Dermis microvascular lymphatic vessel endothelial cell (primary cell): ENCODE data around the gene SLX1B. TPM values are rescaled to one million over a fixed set of nuclear protein-coding genes. Genes with fewer than 3 reads are reported as not detected.
"Not testable (repeated sequence)": the region's sequence is repeated elsewhere in the genome, so short reads cannot be mapped to it uniquely, and the experiment has no call there.

ENCODE experiments used
- DNase-seq, 2 donors: peaks; one replicate each; pipeline versions ENCODE4 v3.0.0 to v3.0.0-alpha.2; 2010; ENCODE audit warnings: low read depth in 2 of 2
- total RNA-seq: library from RNA; depleted of rRNA; stranded (reverse); fragments of >200 nt; gene quantifications from 2 replicates; pipeline ENCODE4 v1.2.1, GENCODE V29; 2014

SLX1B gene
- total RNA-seq: 13.6 and 21.9 TPM in 2 replicates

DNA sequence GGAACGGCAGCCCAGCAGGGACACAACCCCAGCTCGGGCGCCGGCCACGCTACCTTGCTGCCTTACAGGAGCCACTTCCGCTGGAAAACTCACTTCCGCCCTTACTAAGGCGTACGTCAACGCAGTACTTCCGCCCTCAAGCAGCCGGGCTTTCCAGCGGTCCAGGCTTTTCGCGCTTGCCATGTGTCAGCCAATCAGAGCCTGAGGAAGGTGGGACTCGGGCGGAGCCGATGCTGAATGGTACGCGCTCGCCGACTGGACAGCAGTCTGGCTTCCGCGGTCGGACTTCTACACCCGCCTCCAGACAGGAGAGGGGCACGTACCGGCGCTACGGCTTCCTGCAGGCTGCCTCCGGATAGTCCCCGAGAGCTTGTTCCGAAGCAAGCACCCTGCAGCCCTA is at the start of gene SLX1B, which contains the start of gene BOLA2:
Gene SLX1B (plus strand): TSS at position 265 of the 400 bp plus-strand sequence.
Gene BOLA2 (minus strand): TSS at position 83 of the 400 bp plus-strand sequence. CDS start 98 bp downstream, outside the sequence.
- not testable (repeated sequence) for DNase-seq

DNA sequence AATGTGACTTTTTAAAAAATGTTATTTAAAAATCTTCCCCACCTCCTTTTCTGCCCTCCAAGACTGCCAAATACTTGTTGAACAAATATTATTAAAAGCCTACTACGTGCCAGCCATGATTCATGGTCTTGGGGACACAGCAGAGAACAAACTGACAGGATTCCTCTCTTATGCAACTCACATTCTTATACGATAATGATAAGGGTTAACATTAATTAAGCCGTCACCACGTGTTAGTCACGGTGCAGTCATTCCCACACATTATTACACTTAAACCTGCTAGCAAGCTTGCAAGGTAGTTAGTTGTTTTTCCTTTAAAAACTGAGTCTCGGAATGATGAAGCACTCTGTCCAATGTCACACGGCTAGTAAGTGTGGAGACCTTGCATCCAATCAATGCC is 49.1 kb upstream of the SLX1B start:
- DNase-seq: not testable (repeated sequence)

DNA sequence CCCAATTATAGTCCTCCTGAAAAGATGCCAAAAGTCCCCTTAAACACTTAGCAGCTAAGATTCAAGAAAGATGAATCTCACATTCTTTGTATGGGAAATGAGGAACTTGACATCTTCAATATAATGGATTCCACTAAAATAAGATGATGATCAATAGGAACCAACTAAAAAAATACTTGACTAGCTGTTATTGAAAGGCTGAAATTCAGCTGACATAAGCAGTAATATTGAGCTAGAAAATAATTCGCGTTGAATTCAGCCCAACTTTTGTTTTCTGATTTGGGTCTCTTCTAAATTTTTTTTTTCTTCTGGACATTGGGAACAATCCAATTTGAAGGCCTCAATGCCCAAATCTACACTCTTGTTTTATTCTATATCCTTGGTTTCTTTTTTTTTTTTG is 30.7 kb upstream of the SLX1B start:
- not testable (repeated sequence) for DNase-seq

DNA sequence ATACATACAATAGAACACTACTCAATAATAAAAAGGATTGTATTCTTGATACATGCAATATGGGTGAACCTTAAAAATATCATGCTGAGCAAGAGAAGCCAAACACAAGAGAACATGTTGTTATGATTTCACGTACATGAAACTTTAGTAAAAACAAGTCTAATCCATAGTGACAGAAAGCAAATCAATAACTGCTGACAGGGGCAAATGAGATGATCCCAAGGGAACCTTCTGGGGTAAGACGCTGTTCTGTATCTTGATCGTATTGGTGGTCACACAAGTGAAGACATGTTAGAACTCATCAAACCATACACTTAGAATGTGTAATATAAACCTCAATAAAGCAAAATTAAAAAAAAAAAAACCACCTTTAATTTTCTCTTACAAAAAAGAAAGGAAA is 28.9 kb upstream of the SLX1B start:
- not testable (repeated sequence) for DNase-seq

DNA sequence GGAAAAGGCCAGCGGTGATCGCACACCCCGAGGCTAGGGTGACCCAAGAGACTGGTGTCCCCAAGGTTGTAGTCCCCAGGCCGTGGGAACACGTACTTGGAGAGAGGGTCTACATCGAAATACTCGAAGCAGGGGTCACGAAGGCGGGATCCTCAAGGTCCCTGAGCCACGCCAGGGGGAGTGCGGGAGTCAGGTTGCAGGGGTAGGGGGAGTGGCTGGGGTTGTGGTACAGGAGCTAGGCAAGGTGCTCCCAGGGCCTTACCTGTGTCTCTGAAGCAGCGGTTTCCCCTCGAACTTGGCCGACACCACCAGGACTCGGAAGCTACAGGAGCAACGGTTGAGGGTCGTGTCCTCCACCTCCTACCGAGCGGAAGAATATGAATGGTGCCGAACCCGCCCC is 579 bp upstream of the SLX1B start:
- DNase-seq: not testable (repeated sequence)

DNA sequence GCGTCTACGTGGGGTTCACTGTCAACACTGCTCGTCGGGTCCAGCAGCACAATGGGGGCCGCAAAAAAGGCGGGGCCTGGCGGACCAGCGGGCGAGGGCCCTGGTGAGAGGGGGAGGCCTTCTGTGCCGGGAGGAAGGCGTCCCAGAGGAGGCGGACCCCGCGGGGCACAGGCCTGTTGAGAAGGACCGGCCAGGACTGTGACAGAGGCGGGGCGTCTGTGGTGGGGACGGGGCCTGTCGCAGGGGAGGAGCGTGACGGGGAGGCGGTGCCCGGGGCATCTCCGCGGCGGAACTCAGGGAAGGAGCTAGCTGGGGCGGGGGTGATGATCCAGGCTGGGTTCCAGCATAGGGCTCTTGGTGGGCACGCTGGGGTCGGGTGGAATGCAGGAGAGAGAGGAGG is 495 bp downstream of the SLX1B start:
- not testable (repeated sequence) for DNase-seq

DNA sequence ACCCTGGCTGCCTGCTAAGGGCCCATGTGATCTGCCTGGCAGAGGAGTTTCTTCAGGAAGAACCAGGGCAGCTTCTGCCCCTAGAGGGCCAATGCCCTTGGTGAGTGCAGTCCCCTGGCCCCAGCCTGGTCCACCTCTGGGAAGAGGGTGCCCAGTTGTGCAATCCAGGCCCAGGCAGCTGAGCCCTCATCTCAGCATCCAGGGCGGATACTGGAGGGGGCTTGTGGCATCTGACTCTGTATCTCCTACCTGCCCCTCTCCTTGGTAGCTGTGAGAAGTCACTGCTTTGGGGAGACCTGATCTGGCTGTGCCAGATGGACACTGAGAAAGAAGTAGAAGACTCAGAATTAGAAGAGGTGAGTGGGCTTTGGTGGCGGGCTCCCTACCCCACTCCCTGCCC is 3.3 kb downstream of the SLX1B start:
- DNase-seq: not testable (repeated sequence)

DNA sequence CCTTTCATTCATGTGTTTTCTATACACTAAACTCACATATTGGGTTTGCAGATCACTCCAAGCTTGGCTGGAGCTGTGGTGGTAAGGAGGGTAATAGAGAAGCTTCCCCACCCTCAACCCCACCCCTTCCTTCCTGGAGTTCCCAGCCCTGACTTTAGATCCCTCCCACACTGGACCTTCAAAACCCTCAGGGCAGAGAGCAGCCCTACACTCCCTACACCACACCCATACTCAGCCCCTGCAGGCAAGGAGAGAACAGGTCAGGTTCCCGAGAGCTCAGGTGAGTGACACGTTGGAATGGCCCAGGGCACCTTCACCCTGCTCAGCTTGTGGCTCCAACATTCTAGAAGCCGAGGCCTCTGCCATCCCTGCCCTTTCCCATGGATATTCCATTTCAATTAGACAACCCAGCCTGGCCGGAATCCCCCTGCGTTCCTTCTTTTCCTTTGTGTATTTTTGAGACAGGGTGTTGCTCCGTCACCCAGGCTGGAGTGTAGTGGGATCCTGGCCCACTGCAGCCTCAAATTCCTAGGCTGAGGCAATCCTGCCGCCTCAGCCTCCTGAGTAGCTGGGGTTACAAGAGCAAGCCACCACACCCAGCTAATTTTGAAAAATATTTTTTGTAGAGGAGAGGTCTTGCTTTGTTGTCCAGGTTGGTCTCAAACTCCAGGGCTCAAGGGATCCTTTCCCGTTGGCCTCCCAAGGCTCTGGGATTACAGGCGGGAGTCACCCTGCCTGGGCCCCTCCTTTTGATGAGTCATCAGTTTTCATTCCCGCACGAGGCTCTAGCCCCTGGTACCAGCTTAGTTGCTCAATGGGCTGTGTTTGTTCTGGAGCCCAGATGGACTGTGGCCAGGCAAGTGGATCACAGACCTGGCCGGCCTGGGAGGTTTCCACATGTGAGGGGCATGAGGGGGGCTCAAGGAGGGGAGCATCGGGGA is 5.6 kb downstream of the SLX1B start, which contains the start of gene SULT1A4:
Gene SULT1A4 (plus strand): TSS at position 208 of the 941 bp plus-strand sequence. CDS start 1,473 bp downstream, outside the sequence.
- not testable (repeated sequence) for DNase-seq

DNA sequence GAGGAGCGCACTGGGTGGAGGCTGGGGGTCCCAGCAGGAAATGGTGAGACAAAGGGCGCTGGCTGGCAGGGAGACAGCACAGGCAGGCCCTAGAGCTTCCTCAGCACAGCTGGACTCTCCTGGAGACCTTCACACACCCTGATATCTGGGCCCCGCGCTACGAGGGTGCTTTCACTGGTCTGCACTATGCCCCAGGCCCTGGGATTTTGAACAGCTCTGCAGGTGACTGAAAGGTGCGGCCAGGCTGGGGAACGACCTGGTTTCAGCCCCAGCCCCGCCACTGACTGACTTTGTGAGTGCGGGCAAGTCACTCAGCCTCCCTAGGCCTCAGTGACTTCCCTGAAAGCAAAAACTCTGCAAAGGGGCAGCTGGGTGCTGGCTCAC is 6.3 kb downstream of the SLX1B start:
- not testable (repeated sequence) for DNase-seq

DNA sequence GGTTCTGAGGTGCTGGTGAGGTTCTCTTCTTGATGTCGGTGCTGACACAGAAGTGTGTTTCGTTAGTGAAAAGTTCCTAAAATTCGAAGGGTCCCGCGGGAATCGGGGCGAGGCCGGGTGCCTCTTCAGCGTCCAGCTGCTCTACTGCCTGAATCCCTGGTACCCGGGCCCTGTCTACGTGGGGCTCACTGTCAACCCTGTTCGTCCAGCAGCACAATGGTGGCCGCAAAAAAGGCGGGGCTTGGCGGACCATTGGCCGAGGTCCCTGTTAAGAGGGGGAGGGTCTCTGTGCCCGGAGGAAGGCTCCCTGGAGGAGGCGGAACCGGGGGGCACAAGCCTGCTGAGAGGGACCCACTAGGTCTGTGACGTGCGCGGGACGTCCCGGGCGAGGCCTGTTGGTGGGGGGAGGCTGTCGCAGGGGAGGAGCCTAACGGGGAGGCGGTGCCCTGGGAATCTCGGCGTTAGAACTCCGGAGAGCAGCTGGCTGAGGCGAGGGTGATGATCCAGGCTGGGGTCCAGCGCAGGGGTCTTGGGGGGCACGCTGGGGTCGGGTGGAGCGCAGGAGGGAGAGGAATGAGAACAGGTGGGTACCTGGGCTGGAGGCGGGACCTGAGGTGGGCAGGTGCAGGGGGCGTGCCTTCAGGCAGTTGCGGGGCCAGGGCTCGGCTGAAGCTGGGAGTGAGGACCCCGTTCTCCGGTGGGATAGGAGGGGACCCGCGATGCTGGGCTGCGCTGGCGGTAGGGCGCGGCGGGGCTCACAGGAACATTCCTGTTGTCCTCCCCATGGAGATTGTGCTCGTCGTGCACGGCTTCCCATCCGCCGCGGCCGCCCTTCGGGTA is 11.9 kb downstream of the SLX1B start:
- not testable (repeated sequence) for DNase-seq

DNA sequence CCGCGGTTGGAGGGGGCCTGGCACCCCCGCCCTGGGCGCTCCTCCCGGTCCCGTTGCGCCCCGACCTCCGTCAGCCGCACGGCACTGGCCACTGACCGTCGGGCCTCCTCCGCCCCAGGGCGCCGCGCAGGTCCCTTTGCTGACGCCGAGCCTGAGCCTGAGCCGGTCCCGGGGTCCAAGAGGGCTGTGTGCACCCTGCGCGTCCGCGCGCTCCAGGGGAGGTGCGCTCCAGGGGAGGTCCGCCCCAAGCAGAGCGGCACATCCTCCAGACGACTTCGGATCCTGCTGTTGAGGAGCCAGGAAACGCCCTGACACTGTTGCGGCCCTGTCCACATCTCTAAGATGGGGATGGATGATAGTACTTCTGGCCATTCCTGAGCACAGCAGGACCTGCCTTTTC is 12.6 kb downstream of the SLX1B start:
- not testable (repeated sequence) for DNase-seq

DNA sequence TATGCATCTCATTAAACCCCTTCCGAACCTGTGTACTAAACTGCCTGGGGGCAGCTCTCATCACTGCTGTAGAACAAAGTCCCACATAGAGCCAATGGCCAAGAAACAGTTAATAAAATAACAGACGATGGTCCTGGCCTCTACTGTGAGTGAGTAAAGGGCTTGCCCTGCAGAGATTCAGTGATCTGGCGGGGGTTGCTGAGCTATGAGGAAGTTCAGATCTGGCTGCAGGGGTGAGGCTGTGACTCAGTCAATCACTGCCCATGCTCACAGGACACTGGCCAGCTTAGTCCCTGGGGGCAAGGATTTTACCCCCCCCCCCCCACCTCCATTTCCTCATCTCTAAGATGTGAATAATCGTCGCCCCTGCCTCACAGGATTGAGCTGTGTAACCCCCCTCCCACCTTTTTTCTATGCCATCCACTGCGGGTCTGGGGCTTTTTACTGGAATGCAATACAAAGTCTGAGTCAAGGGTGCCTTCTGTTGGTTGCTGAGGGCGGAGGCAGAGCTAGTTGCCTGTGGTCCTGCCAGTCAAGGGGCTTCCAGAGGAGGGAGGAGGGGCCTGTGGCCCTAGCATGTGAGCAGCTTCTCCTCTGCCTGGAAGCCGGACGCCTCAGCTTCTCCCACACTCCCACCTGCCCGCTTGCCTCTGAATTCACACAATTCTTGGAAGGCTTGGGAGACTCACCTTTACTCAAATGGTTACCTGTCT is 13.5 kb downstream of the SLX1B start:
- not testable (repeated sequence) for DNase-seq

DNA sequence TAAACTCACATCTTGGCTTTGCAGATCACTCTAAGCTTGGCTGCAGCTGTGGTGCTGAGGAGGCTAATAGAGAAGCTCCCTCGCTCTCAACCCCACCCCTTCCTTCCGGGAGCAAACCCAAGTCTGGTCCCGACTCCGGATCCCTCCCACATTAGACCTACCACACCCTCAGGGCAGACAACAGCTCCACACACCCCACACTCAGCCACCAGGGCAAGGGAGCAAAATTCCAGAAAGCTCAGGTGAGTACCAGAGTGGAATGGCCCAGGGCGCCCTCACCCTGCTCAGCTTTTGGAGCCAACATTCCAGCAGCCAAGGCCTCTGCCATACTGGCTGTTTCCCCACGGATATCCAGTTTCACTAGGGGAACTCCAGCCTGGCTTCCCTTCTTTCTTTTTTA is 15.3 kb downstream of the SLX1B start:
- DNase-seq: not testable (repeated sequence)

DNA sequence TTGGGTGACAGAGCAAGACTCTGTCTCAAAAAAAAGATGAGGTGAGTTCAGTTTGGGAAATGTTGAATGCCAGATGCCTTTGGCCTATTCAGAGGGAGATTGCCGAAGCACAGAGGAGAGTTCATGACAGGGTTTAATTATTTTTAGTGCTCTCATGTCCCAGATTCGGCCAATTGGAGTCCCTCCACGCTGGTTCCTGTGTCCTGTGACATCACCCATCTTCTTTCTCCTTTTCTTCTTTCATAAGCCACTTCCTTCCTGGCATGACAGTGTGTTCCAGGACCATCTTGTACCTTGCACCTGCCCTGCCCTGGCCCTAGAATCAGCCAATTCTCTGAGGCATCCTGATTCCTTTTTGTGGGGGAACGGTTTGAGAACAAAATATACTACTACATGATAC is 17.7 kb downstream of the SLX1B start:
- not testable (repeated sequence) for DNase-seq

DNA sequence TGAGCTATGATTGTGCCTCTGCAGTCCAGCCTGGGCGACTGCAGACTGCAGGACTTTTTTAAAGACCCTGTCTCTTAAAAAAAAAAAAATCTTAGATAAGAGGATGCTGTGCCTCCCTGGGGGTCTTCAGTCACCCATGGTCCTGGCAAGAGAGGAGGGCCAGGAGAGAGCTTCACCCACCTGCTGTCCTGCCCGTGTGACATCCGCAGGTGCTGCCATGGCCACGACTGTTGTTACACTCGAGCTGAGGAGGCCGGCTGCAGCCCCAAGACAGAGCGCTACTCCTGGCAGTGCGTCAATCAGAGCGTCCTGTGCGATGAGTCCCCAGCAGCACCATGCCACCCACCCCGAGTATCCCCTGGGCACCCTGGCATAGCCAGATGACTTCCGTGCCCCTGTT is 27.9 kb downstream of the SLX1B start:
- not testable (repeated sequence) for DNase-seq

DNA sequence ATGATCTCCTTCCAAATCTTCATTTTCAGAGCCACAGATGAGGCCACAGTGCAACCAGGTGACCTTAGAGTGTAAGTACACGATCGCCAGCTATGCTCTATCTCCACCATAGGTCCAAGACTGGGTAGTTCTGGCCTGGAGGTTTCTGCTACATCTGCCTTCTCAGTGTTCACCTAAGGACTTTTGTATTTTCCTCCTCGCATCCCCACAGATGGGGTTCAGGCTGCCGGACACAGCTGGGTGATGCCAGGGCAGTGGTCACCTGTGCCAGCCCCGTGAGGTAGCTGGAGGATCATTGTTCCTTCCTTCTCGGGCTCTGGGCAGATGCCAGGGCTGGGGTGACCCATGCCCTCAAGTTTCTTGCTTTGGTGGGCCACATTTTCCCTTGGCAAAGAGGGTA is 52.0 kb downstream of the SLX1B start, which contains the start of gene NPIPB12:
Gene NPIPB12 (minus strand): TSS at position 101 of the 400 bp plus-strand sequence.
- DNase-seq: not testable (repeated sequence)

Other genes with a start within 250 kb of the SLX1B start
- gene NPIPB11, start 47.8 kb upstream of the SLX1B start, total RNA-seq: under 0.01 and 0.13 TPM in 2 replicates
- gene BOLA2, start 182 bp upstream of the SLX1B start, total RNA-seq: 35.0 and 38.4 TPM in 2 replicates
- 9.6 and 17.7 TPM in 2 replicates for gene SULT1A4, start 5.4 kb downstream of the SLX1B start, total RNA-seq
- 9.5 and 19.0 TPM in 2 replicates for gene NPIPB12, start 51.9 kb downstream of the SLX1B start, total RNA-seq
- gene SPN, start 208.7 kb downstream of the SLX1B start, total RNA-seq: under 0.01 TPM in 1 of 2 replicates, not detected in the other
- 0.13 and 0.25 TPM in 2 replicates for gene QPRT, start 224.6 kb downstream of the SLX1B start, total RNA-seq